ENCODE measurements around the gene ROM1. TPM values are rescaled to one million over a fixed set of nuclear protein-coding genes. Genes with fewer than 3 reads are reported as not detected.

Gene ROM1
- total RNA-seq, 6 donors from 2014 or later, result 3.1 to 9.2 (median 5.2) TPM

DNA sequence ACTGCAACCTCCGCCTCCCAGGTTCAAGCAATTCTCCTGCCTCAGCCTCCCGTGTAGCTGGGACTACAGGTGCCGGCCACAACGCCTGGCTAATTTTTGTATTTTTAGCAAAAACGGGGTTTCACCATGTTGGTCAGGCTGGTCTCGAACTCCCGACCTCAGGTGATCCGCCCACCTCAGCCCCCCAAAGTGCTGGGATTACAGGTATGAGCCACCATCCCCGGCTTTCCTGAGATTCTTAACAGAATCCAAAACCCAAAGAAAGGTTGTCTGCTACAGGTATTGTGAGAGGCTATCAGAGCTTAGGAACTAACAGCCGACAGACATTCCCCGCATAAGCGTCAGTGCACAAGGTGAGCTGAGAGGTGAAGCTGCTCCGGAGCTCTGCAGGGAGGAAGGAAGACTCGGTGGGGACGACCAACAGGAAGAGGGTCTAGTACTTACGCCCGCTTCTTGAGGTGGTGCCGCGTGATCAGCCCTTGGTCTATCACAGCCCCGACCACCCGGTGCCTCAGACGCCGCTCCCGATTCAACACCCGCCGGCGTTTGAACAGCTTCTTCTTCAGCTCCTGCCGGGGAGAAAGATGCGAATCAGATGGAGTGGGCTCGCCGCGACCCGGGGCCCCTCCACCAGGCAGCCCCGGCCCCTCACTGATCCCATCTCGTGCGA, 51.5 kb downstream of the ROM1 start:
- H3K9me3 ChIP-seq, result no peaks in the 10 kb centered on the region
- peak in 1 of 2 donors; percentile 45 for DNase-seq
- ATAC-seq (ENCODE audit: low FRiP score in 2 of 2), result peak; percentile 62 to 71
- peaks cover 21 to 33% (median 29%) of the 10 kb centered on the region in 4 donors for H3K4me1 ChIP-seq
- H3K27ac ChIP-seq, result peak overlapping the region; percentile 77 to 97 (median 90)
- peaks cover 3 to 24% (median 13%) of the 10 kb centered on the region in 4 donors for H3K36me3 ChIP-seq
- peak overlapping the region; percentile 48 to 95 (median 72) for H3K4me3 ChIP-seq
- TF ChIP-seq POLR2A (IDR thresholded peaks at IDR 0.05) (no peak), POLR2AphosphoS5 (IDR thresholded peaks at IDR 0.05) (no peak), EP300 (IDR thresholded peaks at IDR 0.05) (no peak)
- TF ChIP-seq, protein P1, sequence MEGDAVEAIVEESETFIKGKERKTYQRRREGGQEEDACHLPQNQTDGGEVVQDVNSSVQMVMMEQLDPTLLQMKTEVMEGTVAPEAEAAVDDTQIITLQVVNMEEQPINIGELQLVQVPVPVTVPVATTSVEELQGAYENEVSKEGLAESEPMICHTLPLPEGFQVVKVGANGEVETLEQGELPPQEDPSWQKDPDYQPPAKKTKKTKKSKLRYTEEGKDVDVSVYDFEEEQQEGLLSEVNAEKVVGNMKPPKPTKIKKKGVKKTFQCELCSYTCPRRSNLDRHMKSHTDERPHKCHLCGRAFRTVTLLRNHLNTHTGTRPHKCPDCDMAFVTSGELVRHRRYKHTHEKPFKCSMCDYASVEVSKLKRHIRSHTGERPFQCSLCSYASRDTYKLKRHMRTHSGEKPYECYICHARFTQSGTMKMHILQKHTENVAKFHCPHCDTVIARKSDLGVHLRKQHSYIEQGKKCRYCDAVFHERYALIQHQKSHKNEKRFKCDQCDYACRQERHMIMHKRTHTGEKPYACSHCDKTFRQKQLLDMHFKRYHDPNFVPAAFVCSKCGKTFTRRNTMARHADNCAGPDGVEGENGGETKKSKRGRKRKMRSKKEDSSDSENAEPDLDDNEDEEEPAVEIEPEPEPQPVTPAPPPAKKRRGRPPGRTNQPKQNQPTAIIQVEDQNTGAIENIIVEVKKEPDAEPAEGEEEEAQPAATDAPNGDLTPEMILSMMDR (IDR thresholded peaks at IDR 0.05), result no peak
- 3 to 4% methylated on average over 15 to 36 of the region's 36 CpGs for WGBS, 2 donors
- no peaks in the 10 kb centered on the region for H3K27me3 ChIP-seq

Small RNA genes within 50 kb of the gene (small RNA-seq; reads per million reads assigned to genes)
- gene AP001458.1, result 0 reads per million in 4 donors
- 0 to 0.43 (median 0.03) reads per million in 4 donors for gene MIR6747

Other genes starting within 250 kb of the ROM1 start
- 1,000 to 10,000 TPM in 4 of 6 donors, 100 to 1,000 TPM in 1, 10 to 100 TPM in 1; 85.4 to 2,572 (median 1,269) TPM for gene SCGB1A1, start 194.2 kb upstream of the ROM1 start, total RNA-seq
- 1,000 to 10,000 TPM in 2 of 6 donors, 100 to 1,000 TPM in 4; 583 to 1,153 (median 829) TPM for gene AHNAK, start 66.5 kb upstream of the ROM1 start, total RNA-seq
- 100 to 1,000 TPM; 557 to 997 (median 889) TPM for gene EEF1G, start 39.4 kb upstream of the ROM1 start, total RNA-seq
- 10 to 100 TPM in 3 of 6 donors, 1 to 10 TPM in 3; 5.3 to 25.4 (median 11.7) TPM for gene TUT1, start 21.7 kb upstream of the ROM1 start, total RNA-seq
- gene MTA2, start 11.4 kb upstream of the ROM1 start, total RNA-seq, result 10 to 100 TPM; 57.6 to 88.0 (median 69.8) TPM
- 100 to 1,000 TPM in 1 of 6 donors, 10 to 100 TPM in 5; 31.0 to 148 (median 71.0) TPM for gene EML3, start 482 bp upstream of the ROM1 start, total RNA-seq
- gene B3GAT3, start 8.7 kb downstream of the ROM1 start, total RNA-seq, result 10 to 100 TPM; 21.3 to 43.9 (median 37.9) TPM
- gene GANAB, start 33.4 kb downstream of the ROM1 start, total RNA-seq, result 100 to 1,000 TPM in 4 of 6 donors, 10 to 100 TPM in 2; 82.3 to 240 (median 138) TPM
- gene INTS5, start 40.0 kb downstream of the ROM1 start, total RNA-seq, result 10 to 100 TPM in 5 of 6 donors, 1 to 10 TPM in 1; 9.5 to 31.5 (median 19.8) TPM
- gene C11orf98, start 52.0 kb downstream of the ROM1 start, total RNA-seq, result 10 to 100 TPM; 16.8 to 42.0 (median 30.6) TPM
- gene CSKMT, start 52.1 kb downstream of the ROM1 start, total RNA-seq, result 10 to 100 TPM in 3 of 6 donors, 1 to 10 TPM in 3; 5.7 to 16.0 (median 10.0) TPM
- 10 to 100 TPM in 1 of 6 donors, 1 to 10 TPM in 5; 5.0 to 12.6 (median 6.7) TPM for gene UQCC3, start 58.4 kb downstream of the ROM1 start, total RNA-seq
- gene LBHD1, start 59.0 kb downstream of the ROM1 start, total RNA-seq, result 10 to 100 TPM in 1 of 6 donors, 1 to 10 TPM in 5; 3.6 to 19.9 (median 6.8) TPM
- gene UBXN1, start 65.8 kb downstream of the ROM1 start, total RNA-seq, result 100 to 1,000 TPM; 104 to 186 (median 128) TPM
- gene LRRN4CL, start 76.3 kb downstream of the ROM1 start, total RNA-seq, result 1 to 10 TPM in 5 of 6 donors, under 1 TPM in 1; 0.61 to 6.4 (median 1.8) TPM
- 100 to 1,000 TPM in 2 of 6 donors, 10 to 100 TPM in 4; 75.5 to 198 (median 87.5) TPM for gene BSCL2, start 94.2 kb downstream of the ROM1 start, total RNA-seq
- gene GNG3, start 94.4 kb downstream of the ROM1 start, total RNA-seq, result not detected
- gene HNRNPUL2, start 114.2 kb downstream of the ROM1 start, total RNA-seq, result 10 to 100 TPM; 23.9 to 76.5 (median 46.3) TPM
- 10 to 100 TPM; 18.9 to 31.5 (median 28.6) TPM for gene TTC9C, start 115.2 kb downstream of the ROM1 start, total RNA-seq
- gene ZBTB3, start 140.9 kb downstream of the ROM1 start, total RNA-seq, result 10 to 100 TPM in 3 of 6 donors, 1 to 10 TPM in 3; 7.3 to 15.3 (median 11.7) TPM
- 10 to 100 TPM; 15.8 to 62.9 (median 38.8) TPM for gene POLR2G, start 148.3 kb downstream of the ROM1 start, total RNA-seq
- gene TAF6L, start 158.1 kb downstream of the ROM1 start, total RNA-seq, result 10 to 100 TPM; 16.7 to 51.3 (median 27.0) TPM
- 10 to 100 TPM; 38.8 to 98.2 (median 56.2) TPM for gene TMEM179B, start 174.1 kb downstream of the ROM1 start, total RNA-seq
- 10 to 100 TPM; 11.3 to 28.7 (median 15.4) TPM for gene TMEM223, start 178.7 kb downstream of the ROM1 start, total RNA-seq
- gene NXF1, start 192.2 kb downstream of the ROM1 start, total RNA-seq, result 100 to 1,000 TPM in 1 of 6 donors, 10 to 100 TPM in 5; 56.1 to 215 (median 81.2) TPM
- 10 to 100 TPM; 25.3 to 53.8 (median 44.9) TPM for gene STX5, start 218.8 kb downstream of the ROM1 start, total RNA-seq
- gene TEX54, start 219.6 kb downstream of the ROM1 start, total RNA-seq, result not detected
- 10 to 100 TPM; 31.5 to 56.6 (median 50.4) TPM for gene WDR74, start 226.3 kb downstream of the ROM1 start, total RNA-seq